Measurements from ENCODE around the gene TEX44. TPM values are rescaled to one million over a fixed set of nuclear protein-coding genes. Genes with fewer than 3 reads are reported as not detected.

The TEX44 gene
- total and polyA plus RNA-seq, 2 of the 13 experiments (the other 11 are each of a cell fraction or from before 2014, with no cell fraction given) = not detected

DNA sequence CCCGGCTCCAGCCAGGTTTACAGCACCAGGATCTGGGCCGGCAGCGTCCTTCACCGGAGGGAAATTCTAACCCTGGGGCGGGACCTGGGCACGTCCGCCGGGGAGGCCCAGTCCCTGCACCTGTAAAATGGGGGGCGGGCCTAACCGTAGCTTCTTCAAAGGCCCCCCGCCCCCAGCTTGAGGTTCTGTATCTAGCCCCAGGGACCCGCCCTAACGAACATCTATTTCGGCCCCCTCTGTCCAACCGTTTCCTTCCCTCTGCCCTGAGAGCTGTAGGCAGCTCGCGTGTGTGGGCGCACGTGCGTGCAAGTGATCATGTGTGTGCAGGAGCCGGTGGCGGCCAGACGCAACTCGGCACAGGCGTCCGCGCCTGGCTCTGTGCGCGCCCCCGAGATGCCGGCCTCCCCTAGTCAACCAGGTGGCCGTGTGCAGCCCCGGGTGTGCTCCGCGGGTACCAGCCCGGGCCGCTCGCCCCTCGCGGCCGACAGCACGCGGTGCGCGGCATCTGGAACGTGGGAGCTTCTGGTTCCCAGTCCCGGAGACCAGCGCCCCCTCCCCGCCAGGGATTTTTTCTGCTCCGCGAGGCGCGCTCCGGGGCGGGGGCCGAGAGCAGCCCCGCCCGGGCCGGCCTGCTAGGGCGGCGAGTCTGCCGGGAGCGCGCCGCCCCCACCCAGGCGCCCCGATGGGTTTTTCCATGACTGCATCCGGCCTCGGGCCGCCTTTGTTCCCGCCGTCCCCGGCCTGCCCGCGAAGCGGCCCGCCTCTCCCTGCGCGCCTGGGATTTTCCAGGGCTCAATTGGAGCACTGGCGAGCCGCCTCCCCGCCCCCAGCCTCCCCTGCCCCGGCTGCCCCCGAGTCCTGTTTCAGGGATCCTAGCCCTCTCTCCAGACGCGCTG lies 21.2 kb downstream of the TEX44 start (continued):
- TF ChIP-seq, protein P1, sequence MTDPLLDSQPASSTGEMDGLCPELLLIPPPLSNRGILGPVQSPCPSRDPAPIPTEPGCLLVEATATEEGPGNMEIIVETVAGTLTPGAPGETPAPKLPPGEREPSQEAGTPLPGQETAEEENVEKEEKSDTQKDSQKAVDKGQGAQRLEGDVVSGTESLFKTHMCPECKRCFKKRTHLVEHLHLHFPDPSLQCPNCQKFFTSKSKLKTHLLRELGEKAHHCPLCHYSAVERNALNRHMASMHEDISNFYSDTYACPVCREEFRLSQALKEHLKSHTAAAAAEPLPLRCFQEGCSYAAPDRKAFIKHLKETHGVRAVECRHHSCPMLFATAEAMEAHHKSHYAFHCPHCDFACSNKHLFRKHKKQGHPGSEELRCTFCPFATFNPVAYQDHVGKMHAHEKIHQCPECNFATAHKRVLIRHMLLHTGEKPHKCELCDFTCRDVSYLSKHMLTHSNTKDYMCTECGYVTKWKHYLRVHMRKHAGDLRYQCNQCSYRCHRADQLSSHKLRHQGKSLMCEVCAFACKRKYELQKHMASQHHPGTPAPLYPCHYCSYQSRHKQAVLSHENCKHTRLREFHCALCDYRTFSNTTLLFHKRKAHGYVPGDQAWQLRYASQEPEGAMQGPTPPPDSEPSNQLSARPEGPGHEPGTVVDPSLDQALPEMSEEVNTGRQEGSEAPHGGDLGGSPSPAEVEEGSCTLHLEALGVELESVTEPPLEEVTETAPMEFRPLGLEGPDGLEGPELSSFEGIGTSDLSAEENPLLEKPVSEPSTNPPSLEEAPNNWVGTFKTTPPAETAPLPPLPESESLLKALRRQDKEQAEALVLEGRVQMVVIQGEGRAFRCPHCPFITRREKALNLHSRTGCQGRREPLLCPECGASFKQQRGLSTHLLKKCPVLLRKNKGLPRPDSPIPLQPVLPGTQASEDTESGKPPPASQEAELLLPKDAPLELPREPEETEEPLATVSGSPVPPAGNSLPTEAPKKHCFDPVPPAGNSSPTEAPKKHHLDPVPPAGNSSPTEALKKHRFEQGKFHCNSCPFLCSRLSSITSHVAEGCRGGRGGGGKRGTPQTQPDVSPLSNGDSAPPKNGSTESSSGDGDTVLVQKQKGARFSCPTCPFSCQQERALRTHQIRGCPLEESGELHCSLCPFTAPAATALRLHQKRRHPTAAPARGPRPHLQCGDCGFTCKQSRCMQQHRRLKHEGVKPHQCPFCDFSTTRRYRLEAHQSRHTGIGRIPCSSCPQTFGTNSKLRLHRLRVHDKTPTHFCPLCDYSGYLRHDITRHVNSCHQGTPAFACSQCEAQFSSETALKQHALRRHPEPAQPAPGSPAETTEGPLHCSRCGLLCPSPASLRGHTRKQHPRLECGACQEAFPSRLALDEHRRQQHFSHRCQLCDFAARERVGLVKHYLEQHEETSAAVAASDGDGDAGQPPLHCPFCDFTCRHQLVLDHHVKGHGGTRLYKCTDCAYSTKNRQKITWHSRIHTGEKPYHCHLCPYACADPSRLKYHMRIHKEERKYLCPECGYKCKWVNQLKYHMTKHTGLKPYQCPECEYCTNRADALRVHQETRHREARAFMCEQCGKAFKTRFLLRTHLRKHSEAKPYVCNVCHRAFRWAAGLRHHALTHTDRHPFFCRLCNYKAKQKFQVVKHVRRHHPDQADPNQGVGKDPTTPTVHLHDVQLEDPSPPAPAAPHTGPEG (CRISPR knock-in tag; IDR thresholded peaks at IDR 0.05) = peak; percentile 39; the same call in 1 of the 2 replicates
- no peak for TF ChIP-seq NR2F6 (IDR thresholded peaks at IDR 0.05)
- TF ChIP-seq NR2F6 (CRISPR knock-in tag; IDR thresholded peaks at IDR 0.05) = peak; percentile 14; the same call in 1 of the 2 replicates
- TF ChIP-seq, protein P2, sequence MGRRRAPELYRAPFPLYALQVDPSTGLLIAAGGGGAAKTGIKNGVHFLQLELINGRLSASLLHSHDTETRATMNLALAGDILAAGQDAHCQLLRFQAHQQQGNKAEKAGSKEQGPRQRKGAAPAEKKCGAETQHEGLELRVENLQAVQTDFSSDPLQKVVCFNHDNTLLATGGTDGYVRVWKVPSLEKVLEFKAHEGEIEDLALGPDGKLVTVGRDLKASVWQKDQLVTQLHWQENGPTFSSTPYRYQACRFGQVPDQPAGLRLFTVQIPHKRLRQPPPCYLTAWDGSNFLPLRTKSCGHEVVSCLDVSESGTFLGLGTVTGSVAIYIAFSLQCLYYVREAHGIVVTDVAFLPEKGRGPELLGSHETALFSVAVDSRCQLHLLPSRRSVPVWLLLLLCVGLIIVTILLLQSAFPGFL (CRISPR knock-in tag; IDR thresholded peaks at IDR 0.05) = 0 out of 2 replicates have a peak, but pooled peaks have one; percentile 66
- no peak for TF ChIP-seq SNAPC5 (CRISPR knock-in tag; IDR thresholded peaks at IDR 0.05; ENCODE audit: borderline replicate concordance)
- no peak for TF ChIP-seq RAD51 (IDR thresholded peaks at IDR 0.05; ENCODE audit: borderline replicate concordance)
- no peak for TF ChIP-seq ZNF597 (CRISPR knock-in tag; IDR thresholded peaks at IDR 0.05)
- TF ChIP-seq NFYC (CRISPR knock-in tag; IDR thresholded peaks at IDR 0.05) = peak; percentile 29
- TF ChIP-seq HOXA9 (CRISPR knock-in tag; IDR thresholded peaks at IDR 0.05; ENCODE audit: borderline replicate concordance) = peak; percentile 62; the same call in 1 of the 2 replicates
- no peak for TF ChIP-seq SMARCC2 (IDR thresholded peaks at IDR 0.05)
- TF ChIP-seq PRPF4 (IDR thresholded peaks at IDR 0.05; ENCODE audit: low read depth, low read length, poor library complexity, severe bottlenecking) = peak; percentile 69
- peak; percentile 53 for TF ChIP-seq ZNF781 (CRISPR knock-in tag; IDR thresholded peaks at IDR 0.05; ENCODE audit: borderline replicate concordance, not compliant biosample characterization)
- TF ChIP-seq SAFB2 (CRISPR knock-in tag; IDR thresholded peaks at IDR 0.05; ENCODE audit: borderline replicate concordance, low read depth) = peak; percentile 90
- no peak for TF ChIP-seq SSRP1 (CRISPR knock-in tag; IDR thresholded peaks at IDR 0.05)
- TF ChIP-seq SMAD9 (CRISPR knock-in tag; IDR thresholded peaks at IDR 0.05) = peak; percentile 52
- TF ChIP-seq TBL1XR1 (IDR thresholded peaks at IDR 0.05; ENCODE audit: borderline replicate concordance, low read length, partially characterized antibody) = no peak
- TF ChIP-seq PAXIP1 (CRISPR knock-in tag; conservative IDR thresholded peaks at IDR 0.05) = peak; percentile 59; the same call in 1 of the 2 replicates
